ENCODE data around the gene THBS2.

DNA sequence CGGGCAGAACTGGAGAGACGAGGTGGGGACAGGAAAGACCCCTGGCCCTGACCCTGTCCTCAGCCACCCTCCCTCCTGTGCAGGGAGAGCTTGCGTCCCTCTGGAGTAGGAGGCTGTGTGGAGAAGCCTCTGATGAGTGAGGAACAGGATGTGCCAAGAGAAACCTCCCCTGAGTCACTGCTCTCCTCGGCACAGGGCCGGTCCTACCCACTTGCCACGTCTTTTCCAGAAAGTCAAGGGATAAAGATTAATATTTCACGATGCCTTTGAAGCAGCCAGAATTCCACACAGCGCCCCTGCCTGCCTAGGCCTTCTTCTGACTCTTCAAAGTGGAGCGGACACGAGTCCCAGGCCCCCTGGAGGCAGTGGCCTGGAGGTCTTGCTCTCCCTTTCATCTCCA is 34.9 kb upstream of the THBS2 start:
- no peak for TF ChIP-seq CTCF (IDR thresholded peaks at IDR 0.05 in 2 of 3, conservative IDR thresholded peaks at IDR 0.05 in 1 of 3; ENCODE audit: borderline replicate concordance in 1 of 3, insufficient read depth in 1 of 3, low read depth in 2 of 3, low read length in 2 of 3)
- TF ChIP-seq SIN3A (IDR thresholded peaks at IDR 0.05; ENCODE audit: low read depth): no peak
- no peak for TF ChIP-seq POLR2A (IDR thresholded peaks at IDR 0.05; ENCODE audit: borderline replicate concordance, extremely low read depth, insufficient read depth, insufficient read length)
- TF ChIP-seq RAD21 (IDR thresholded peaks at IDR 0.05; ENCODE audit: low read depth): no peak
- no peak for TF ChIP-seq POLR2AphosphoS5 (IDR thresholded peaks at IDR 0.05; ENCODE audit: low read depth, low read length)
- TF ChIP-seq SRF (IDR thresholded peaks at IDR 0.05; ENCODE audit: low read depth): no peak
- no peak; the same call in 1 of the 2 replicates for TF ChIP-seq FOSL1 (IDR thresholded peaks at IDR 0.05; ENCODE audit: low read depth)
- no peak for TF ChIP-seq TCF7L2 (IDR thresholded peaks at IDR 0.05; ENCODE audit: borderline replicate concordance, extremely low read depth, insufficient read depth, insufficient read length)
- TF ChIP-seq REST (IDR thresholded peaks at IDR 0.05; ENCODE audit: low read depth): no peak
- TF ChIP-seq CEBPB (IDR thresholded peaks at IDR 0.05; ENCODE audit: low read depth): no peak
- no peak for TF ChIP-seq EZH2 (IDR thresholded peaks at IDR 0.05)
- TF ChIP-seq ZFX (IDR thresholded peaks at IDR 0.05): no peak; the same call in 1 of the 2 replicates
- TF ChIP-seq CBX3 (IDR thresholded peaks at IDR 0.05; ENCODE audit: low read depth): no peak
- peak; percentile 48; the same call in 1 of the 2 replicates for TF ChIP-seq MAX (IDR thresholded peaks at IDR 0.05)

Data from HCT116 (cell line).